Neural crest cell (in vitro differentiated cells): ENCODE measurements around the gene PPIH. TPM values are rescaled to one million over a fixed set of nuclear protein-coding genes. Genes with fewer than 3 reads are reported as not detected.
"Not testable (repeated sequence)": the region's sequence is repeated elsewhere in the genome, so short reads cannot be mapped to it uniquely, and the experiment has no call there.

ENCODE experiments used
- DNase-seq: peaks from one replicate; pipeline ENCODE4 v3.0.0; 2021; ENCODE audit warnings: low read depth, mixed read lengths, low spot score
- H3K27ac Mint-ChIP-seq: one replicate; pipeline ENCODE4 v1.8.0; 2021; ENCODE audit warnings: mild to moderate bottlenecking, mixed read lengths; ENCODE audit not compliant: unreplicated experiment
- H3K27me3 Mint-ChIP-seq: 2 replicates; pipeline ENCODE4 v1.8.0; 2021; ENCODE audit warnings: low read depth, mild to moderate bottlenecking, mixed read lengths
- H3K36me3 Mint-ChIP-seq: 2 replicates; pipeline ENCODE4 v1.8.0; 2021; ENCODE audit warnings: low read depth, mild to moderate bottlenecking, mixed read lengths
- H3K4me1 Mint-ChIP-seq: 2 replicates; pipeline ENCODE4 v1.8.0; 2021; ENCODE audit warnings: mixed read lengths
- H3K4me3 Mint-ChIP-seq: one replicate; pipeline ENCODE4 v1.8.0; 2021; ENCODE audit warnings: mild to moderate bottlenecking, mixed read lengths
- H3K9me3 Mint-ChIP-seq: 2 replicates; pipeline ENCODE4 v1.8.0; 2021; ENCODE audit warnings: mixed read lengths
- CTCF ChIP-seq: fragments of 200-600 bp; sonication (generic); conservative IDR thresholded peaks from 2 replicates; pipeline ENCODE4 v1.5.0; 2021; ENCODE audit warnings: antibody characterized with exemption, mild to moderate bottlenecking
- total RNA-seq: library from RNA; stranded (reverse); gene quantifications from 2 replicates; pipeline ENCODE4 v1.2.1, GENCODE V29; 2021

Gene PPIH
- total RNA-seq, 1 donor from 2014 or later: 75.2 TPM

GRCh38 chr1:42703888-42704464 lies 45.8 kb downstream of the PPIH start:
- Mint-ChIP-seq H3K4me3 (no peak overlapping the region), H3K27me3 (no peaks in the 10 kb centered on the region), H3K27ac (no peak overlapping the region), H3K4me1 (no peaks in the 10 kb centered on the region), H3K9me3 (no peaks in the 10 kb centered on the region), H3K36me3 (peaks cover 52% of the 10 kb centered on the region)
- TF ChIP-seq CTCF: no peak
- DNase-seq: no peak

- H3K27me3 Mint-ChIP-seq, H3K27ac Mint-ChIP-seq, H3K4me1 Mint-ChIP-seq, DNase-seq, H3K9me3 Mint-ChIP-seq, H3K4me3 Mint-ChIP-seq: not testable (repeated sequence)
- peaks cover 66% of the 10 kb centered on the region for H3K36me3 Mint-ChIP-seq
These were observed 54.6 kb downstream of the PPIH start for GRCh38 chr1:42712808-42713207.

- Mint-ChIP-seq H3K4me3 (no peak overlapping the region), H3K9me3 (peaks cover 3% of the 10 kb centered on the region), H3K27ac (no peak overlapping the region), H3K27me3 (no peaks in the 10 kb centered on the region), H3K36me3 (peaks cover 62% of the 10 kb centered on the region), H3K4me1 (no peaks in the 10 kb centered on the region)
- DNase-seq: no peak
- no peak for TF ChIP-seq CTCF
These were observed 55.1 kb downstream of the PPIH start for GRCh38 chr1:42713293-42713692.

GRCh38 chr1:42714441-42714840 lies 56.2 kb downstream of the PPIH start:
- not testable (repeated sequence) for DNase-seq, H3K27me3 Mint-ChIP-seq, H3K4me1 Mint-ChIP-seq, H3K27ac Mint-ChIP-seq, H3K9me3 Mint-ChIP-seq, H3K4me3 Mint-ChIP-seq
- peaks cover 60% of the 10 kb centered on the region for H3K36me3 Mint-ChIP-seq

GRCh38 chr1:42720868-42721267 lies 62.6 kb downstream of the PPIH start:
- TF ChIP-seq CTCF: no peak
- Mint-ChIP-seq H3K4me3 (no peak overlapping the region), H3K4me1 (no peaks in the 10 kb centered on the region), H3K36me3 (peaks cover 23% of the 10 kb centered on the region), H3K27me3 (no peaks in the 10 kb centered on the region), H3K9me3 (no peaks in the 10 kb centered on the region), H3K27ac (no peak overlapping the region)
- no peak for DNase-seq

- H3K27ac Mint-ChIP-seq: no peak overlapping the region
- no peaks in the 10 kb centered on the region for H3K4me1 Mint-ChIP-seq
These were observed 63.7 kb downstream of the PPIH start for GRCh38 chr1:42721926-42722325.

GRCh38 chr1:42722403-42722802 lies 64.2 kb downstream of the PPIH start:
- H3K4me3 Mint-ChIP-seq, H3K9me3 Mint-ChIP-seq, H3K27ac Mint-ChIP-seq, DNase-seq, H3K4me1 Mint-ChIP-seq, H3K27me3 Mint-ChIP-seq: not testable (repeated sequence)
- H3K36me3 Mint-ChIP-seq: peaks cover 14% of the 10 kb centered on the region

More at GRCh38 chr1:42721926-42722325, 63.7 kb downstream of the PPIH start:
- TF ChIP-seq CTCF: no peak
- Mint-ChIP-seq H3K4me3 (no peak overlapping the region), H3K9me3 (no peaks in the 10 kb centered on the region), H3K36me3 (peaks cover 18% of the 10 kb centered on the region), H3K27me3 (no peaks in the 10 kb centered on the region)
- no peak for DNase-seq
